Endometrial microvascular endothelial cells (primary cell): ENCODE data around the gene NOD2. TPM values are rescaled to one million over a fixed set of nuclear protein-coding genes. Genes with fewer than 3 reads are reported as not detected.

ENCODE experiments used
- in situ Hi-C: cut with HindIII; loops from 2 replicates; pipeline ENCODE4 v1.10.0; 2017; ENCODE audit warnings: low sequenced_read_pairs, low pct_unique_long_range_greater_than_20kb; ENCODE audit errors: inconsistent ontology term
- total RNA-seq: library from RNA; depleted of rRNA; stranded (reverse); fragments of >200 nt; gene quantifications from one replicate; pipeline ENCODE4 v1.2.3, GENCODE V29; 2015; ENCODE audit errors: inconsistent ontology term

The NOD2 gene
- total RNA-seq, 1 donor from 2014 or later, result 1.9 TPM

DNA sequence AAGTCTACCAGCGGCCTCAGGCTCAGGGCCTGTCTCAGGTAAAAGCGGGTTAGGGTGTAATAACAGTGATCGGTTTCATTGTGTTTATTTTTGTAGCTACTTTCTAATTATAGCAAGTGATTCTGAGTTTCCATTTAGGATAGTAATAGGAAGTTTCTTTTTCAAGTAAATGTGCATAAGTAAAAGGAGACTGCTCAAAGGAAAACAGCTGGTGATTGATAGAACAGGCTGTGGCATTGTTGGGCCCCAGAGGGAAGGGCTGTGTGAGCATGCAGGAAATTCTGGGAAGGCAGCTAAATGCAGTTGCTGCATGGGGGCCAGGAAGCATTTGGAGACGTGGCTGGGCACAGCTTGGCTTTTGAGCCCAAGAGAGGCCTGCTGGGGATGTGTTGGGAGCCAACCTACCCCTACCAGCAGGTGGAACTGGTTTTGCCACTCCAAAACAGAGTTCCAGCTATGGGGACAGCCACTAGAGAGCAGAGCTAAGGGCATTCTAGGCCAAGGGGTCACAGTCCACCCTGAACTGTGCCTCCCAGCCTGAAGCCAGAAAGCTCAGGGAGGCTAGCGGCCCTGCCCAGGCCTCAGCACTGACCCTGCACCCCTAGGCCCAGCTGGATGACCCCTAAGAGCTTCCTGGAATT, 24.9 kb upstream of the NOD2 start:
- in situ Hi-C loops, result no loop called here

DNA sequence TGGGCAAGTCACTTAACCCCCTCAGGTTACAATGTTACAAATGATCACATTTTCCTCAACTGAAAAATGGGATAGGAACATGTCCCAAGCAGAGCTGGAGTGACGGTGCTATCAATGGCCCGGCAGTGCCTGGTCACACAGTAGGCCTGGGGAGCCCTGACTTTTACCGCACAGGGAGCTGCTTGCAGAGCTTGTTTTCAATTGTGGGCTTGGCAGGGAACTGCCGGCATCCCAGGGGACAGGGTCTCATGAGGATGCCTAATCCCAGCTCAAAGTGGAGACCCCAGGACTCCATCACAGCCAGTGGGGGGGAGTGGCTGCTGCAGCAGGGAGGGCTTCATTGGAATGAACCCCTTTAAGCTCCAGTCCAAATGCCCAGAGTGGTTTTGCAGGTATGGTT, 23.7 kb upstream of the NOD2 start:
- in situ Hi-C loops, result no loop called here

DNA sequence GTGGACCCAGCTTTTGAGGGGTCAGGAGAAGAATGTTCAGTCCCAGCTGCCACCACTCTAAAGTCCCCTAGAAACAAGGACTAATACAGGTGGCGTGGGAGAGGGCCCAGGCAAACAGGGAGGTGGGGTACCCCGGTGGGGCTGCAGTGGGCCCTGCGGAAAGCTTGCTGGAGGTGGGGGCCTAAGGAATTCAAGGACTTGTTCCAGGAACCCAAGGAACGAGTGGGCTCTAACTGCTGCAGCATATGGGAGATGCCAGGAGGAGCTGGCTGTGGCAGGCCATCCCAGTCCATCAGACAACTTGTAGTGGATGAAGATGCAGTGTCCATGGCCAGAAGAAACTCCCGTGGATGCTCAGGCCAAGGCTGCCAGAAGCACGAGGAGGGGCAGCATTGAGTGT, 22.9 kb upstream of the NOD2 start:
- in situ Hi-C loops, result no loop called here

DNA sequence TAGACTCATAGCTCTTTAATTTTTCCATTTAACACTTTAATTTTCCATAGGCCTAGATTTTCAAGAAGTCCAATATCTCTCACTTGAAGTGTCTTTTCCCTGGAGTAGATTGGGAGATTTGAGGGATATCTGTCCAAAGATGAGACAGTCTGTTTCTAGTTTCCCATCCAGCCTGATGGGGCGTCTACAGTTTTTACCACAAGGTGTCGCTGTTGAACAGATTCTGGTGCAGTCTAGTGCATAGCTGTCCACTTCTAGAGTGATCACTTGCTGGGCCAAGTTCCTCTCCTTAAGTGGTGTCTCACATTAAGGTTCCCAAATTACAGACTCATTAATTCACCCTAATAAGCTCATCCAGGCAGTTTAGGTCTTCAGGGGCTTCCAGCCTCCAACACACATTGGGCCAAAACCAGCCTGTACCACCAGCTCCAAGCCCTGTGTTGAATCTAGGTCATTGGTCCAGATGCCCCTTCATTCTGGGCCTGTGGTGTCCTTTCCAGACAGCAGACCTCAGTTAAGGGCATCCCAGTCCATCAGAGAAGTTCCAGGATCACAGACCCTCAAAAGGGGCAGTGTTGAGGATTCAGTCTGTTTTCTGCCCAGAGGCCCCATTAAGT, 21.7 kb upstream of the NOD2 start:
- in situ Hi-C loops, result no loop called here

DNA sequence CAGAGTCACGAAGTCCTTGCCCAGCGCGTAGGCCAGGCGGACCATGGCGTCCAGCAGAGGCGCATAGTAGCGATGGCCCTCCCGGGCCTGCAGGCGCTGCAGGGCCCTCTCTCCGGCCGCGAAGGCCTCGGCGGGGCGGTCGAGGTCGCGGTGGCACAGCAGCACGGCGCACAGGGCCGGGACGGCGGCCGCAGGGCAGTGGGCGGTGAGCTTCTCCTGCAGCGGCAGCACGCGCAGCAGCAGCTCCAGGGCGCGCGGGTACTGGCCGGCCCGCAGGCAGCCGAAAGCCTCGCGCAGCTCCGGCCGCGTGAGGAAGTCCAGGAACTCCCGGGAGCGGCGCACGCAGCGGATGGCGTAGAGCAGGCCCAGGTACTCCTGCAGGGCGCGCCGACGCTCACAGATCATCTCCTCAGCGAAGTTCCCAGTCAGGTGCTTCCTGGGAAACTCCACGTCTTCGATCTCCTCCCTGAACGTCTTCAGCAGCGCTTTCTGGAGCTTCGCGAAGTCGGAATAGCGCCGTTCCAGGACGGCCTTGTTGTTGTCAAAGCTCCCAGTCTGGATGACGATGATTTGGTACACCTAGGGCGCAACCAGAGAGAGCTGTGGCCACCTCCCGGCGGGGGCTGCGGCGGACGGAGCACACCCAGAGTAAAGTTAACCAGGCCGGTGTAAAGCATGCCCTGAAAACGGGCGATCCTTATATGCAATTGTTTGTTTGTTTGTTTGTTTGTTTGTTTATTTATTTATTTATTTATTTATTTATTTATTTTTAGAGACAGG, 19.7 kb upstream of the NOD2 start:
- in situ Hi-C loops, result no loop called here

DNA sequence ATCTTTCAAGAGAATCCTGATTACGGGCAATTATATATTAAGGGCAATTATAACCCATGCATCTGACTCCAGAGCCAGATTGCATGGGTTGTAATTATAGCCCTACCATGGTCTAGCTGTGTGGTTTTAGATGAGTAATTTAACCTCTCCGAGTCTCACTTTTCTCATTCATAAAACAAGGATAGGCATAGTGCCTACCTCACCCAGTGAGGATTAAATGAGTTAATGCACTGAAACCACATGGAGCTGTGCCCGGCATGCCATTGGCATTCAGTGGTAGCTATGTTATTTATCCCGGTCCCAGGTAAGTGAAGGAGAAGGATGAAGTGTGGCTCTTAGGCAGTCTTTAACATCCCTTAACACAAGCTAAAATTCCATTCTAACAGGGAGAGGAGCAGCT, 18.6 kb upstream of the NOD2 start:
- in situ Hi-C loops, result no loop called here

DNA sequence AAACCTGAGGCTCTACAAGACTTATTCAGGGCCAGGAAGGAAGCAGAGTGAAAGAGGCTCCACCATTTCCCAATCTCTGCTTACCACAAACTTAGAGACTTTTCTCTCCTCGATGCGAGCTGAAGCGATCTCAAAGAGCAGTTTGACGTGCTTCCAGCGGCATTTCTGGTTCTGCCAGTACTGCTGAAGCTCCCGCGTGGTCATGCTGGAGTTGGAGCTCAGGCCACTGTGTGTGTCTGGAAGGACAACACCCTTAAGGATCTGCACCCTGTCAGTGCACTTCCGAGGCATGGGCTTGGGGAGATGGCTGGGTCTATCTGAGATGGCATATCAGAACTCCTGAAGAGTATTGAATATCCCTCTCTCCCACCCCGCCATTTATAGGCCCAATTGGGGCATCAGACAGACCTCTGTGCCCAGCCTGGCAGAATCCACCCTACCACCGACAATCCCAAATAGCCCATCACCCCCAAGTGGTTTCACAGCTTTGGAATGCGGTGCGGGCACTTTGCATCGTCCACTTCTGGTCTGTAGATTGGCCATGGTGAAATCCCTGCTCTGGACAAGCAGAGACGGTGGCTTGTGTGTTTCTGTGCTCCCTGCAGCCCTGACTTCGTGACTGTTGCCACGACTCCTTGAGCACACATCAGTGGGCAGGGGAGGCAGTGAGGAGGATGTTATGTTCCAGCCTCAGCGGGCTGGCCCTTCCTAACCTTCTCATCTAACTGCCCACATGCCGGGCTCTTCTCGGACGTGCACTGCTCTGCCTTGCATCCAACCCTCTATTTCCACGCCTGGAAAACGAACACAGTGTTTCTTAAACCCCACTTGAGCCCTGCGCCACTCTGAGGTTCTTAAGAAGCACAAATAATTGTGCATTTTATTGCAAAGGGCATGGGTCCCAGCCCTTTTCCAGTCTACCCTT, 17.5 kb upstream of the NOD2 start:
- in situ Hi-C loops, result no loop called here

DNA sequence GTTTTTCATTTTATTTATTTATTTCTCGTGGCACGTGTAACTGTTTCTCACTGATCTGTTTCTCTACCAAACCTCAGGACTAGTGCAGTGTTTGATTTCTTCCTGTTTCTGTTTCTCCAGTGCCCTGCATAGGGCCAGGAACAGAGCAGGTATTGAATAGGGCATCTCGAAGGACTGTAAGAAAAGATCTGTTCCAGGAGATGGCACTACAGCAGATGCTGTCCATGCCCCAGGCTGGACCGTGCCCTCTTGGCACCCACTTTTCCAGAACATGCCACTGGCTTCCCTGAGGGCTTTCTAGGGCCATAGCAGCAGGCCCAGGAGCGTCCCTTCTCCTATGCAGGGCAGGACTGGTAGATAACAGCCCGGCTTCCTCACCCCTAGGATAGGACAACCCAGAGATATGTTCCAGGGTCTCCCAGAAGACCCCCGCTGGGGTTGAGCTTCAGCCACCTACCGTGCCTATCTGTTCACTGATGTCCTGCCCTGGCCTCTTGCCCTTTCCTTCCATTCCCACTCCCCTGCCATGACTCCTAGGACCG, 16.7 kb upstream of the NOD2 start:
- in situ Hi-C loops, result no loop called here

DNA sequence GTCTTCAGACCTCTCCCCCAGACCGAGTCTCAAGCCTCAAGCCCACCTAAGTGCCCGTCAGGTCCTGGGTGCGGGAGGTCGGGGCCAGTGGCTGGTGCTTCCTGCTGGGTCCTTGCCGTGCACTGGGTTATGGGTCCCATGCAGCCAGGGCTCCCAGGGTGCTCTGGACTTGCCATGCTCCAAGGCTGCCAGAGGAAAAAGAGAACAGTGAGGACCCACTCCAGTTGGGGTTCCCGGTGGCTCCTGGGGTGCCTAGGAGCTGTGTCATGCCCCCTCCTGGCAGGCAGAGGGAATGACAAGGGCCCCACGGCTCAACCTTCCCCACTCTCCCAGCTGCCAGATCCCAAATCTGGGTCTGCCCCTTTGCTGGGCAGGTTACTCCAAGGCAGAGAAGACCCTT, 16.1 kb upstream of the NOD2 start:
- in situ Hi-C loops, result no loop called here

DNA sequence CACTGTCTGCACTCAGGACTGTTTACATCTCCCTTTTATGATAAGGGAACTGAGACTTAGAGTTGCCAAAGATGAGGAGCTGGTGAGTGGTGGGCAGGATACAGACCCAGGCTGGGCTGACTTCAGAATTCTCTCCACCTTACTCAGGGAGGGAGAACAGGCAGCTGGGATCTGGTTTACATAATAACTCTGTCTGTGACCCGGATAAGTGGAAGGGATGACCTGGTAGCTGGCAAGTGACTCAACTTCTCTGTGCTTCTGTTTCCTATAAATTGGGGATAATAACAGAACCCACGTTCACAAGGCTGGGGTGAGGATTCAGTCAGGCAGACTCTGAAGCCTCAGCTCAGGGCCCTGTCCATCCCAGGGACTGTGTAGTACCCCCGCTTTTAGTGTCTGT, 14.9 kb upstream of the NOD2 start:
- in situ Hi-C loops, result no loop called here

DNA sequence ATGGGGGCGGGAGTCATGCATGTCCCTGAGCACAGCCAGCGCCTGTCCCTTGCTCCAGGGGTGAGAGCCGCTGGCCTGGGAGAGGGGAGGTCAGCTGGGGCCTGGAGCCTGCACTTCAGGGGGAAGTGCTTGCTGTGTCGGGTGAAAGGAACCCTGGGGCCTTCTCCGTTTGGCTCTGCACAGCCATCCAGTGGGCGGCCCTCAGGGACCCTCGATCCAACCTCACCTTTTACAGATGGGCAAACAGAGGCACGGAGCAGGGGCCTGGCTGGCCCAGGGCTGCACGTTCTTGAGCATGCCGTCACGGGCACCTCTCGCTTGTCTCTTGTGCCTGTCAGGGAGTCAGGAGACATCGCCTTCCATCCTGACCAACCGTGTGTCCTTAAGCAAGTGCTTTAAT, 14.1 kb upstream of the NOD2 start:
- in situ Hi-C loops, result no loop called here

DNA sequence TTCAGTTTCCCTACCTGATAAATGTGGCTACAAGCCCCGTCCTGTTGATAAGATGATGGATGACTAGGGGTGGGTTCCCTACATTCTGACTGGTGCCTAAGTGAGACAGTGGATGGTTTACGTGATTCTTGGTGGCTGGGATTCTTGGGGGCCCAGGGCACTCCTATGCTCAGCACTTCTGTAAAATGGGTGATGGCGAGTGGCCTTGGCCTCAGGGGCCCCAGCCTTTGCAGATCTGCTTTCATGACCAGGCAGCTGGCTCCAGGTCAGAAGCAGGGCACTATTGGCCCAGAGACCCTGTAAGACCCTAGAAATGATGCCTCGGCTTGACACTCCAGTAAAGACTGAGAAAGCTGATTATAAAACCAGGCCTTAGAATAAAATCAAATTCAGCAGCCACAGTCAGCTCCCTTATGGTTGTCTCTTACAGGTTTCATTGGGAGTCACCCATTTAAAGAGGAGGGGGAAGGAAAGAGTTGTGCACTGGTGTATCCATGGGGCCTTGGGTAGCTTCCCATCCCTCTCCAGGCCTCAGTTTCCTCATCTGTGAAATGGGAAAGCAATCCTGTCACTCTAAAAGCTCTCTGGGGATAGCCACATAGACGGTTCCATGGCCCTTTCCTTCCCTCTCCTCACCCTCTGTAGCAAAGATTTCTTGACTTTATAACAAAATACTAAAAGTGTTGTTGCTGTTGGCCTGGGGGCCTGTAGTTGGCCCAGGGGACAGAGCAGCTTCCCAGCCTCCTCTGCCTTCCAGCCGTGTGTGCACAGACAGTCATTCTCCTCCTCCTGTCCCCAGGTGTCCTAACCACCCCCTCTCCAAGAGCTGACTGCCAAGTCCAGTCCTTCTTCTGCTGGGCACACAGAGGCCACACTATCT, 13.5 kb upstream of the NOD2 start:
- in situ Hi-C loops, result no loop called here

DNA sequence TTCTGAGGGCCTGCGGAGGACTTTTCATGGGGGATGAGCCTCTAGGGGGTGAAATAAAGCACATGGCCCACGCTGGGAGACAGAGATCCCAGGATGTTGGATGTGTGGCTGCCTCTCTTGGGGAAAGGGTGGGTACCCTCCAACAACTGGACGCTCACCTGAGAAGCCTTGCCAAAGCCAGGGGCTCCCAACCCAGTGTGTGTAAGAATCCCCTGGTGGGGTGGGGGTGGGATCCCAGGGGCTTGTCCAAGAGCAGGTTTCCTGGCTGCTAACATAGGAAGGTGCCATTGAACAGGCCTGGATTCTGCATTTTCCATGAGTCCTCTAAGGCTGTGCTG, 12.9 kb upstream of the NOD2 start:
- in situ Hi-C loops, result no loop called here

DNA sequence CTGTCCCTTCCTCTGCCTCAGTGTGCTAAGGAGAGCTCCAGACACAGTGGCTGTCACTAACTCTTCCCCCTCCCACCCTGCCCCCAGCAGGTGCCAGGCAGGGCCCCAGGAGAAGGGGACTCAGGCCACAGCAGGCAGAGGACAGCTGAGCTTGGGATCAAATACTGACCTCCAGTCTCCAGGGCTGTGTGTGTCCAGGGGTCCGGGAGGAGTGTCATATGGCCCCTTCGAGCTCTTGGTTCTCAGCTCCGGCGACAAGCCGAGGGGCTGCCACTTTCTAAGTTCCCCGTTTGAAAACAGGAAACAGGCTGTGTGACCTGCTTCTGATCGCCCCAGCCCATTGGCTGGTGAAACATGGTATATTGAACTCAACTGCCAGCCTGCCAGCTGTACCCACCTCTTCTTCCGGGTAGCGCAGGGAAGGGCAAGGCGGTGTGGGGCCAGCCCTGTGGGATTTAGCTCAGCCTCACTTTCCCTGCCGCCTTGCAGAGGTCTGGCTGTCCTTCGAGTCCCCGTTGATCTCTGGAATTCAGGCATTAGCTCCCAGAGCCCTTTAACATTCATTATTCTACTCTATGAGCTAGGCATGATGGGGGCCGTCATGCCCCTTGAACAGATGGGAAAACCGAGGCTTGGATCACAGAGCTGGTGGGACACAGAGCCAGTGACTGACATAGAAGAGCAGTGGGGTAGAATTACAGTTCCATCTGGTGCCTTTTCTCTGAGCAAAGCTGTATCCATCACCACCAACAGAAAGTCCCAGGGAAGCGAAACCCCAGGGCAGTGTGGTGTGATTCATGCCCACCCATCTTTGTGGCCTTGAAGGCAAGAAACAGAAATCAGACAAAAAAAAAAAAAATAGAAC, 12.2 kb upstream of the NOD2 start, which contains the start of gene SNX20:
SNX20 (minus strand) TSS at position 292 of the 865 bp plus-strand sequence. CDS start 3,786 bp downstream, outside the sequence.
- in situ Hi-C loops, result no loop called here

DNA sequence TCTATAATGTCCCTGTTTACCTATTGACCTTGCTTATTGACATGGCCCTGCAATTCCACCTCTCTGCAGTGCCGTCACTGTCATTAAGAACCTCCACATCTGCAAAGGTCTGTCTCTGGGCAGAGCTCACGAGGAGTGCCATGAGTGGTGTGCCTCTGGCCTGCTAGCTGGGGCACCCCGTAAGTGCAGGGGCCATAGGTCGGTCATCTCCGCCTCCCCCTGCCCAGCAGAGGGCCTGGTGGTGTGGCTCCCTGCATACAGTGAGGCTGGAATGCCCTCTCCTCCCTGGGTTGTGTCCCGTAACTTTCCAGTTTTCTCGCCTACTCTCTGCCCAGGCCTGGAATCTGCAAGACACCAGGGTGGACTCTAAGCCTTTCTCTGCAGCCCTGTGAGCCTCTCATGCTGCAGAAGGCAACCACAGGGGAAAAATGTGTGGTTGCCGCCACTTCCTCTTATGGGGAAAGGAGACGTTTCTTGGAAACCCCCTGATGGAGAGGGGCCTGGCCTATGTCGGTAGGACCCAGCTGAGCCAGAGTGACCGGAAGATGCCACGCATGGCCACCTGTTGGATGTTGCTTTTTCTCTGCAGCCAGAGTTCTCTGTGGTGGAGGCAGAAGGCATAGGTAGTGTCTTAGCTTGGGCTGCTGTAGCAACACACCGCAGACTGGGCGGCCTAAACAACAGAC, 9.6 kb upstream of the NOD2 start:
- in situ Hi-C loops, result no loop called here

DNA sequence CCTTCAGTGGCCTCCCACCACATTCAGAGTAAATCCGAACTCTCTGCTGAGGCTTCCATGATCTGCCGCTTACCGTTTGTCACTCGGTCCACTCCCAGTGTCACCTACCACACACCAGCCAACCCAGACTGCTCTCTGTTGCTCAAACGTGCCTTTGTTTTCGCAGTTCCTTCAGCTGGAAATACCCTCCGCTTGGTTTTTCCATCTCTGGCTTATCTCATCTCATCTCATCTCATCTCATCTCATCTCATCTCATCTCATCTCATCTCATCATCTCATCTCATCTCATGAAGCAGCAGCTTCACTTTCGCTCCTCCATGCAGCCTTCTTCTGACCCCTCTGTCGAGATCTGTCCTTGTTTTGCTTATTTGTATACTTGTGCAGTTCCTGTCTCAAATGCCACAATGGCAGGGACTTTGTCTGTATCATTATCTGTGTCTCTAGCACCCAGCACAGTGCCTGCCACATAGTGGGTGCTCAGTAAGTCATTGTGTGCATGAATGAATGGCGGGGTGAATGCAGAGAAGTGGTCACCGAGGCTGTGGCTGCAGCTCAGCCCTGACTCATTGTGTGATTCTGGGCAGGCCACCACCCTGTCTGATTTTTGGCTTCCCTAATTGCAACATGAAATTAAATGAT, 8.5 kb upstream of the NOD2 start:
- in situ Hi-C loops, result no loop called here
